Activated CD8-positive, alpha-beta memory T cell treated with anti-CD3 and anti-CD28 coated beads, Interleukin-2, amount 10 ng/mL, durations not matched to agents 7 days and 5 days (primary cell): ENCODE results near the gene SLC5A8. TPM values are rescaled to one million over a fixed set of nuclear protein-coding genes. Genes with fewer than 3 reads are reported as not detected.
"Not testable (repeated sequence)": the region's sequence is repeated elsewhere in the genome, so short reads cannot be mapped to it uniquely, and the experiment has no call there.

ENCODE experiments used
- ATAC-seq: fragments of 150-1000 bp; cut with Tn5 transposase; one replicate; pipeline ENCODE4 v1.10.0; 2021; ENCODE audit warnings: moderate library complexity
- CTCF ChIA-PET: fragments of 350-600 bp; sonication (Branson Sonifier 250); formaldehyde crosslinking; loops from one replicate; lab custom pipeline; 2021; ENCODE audit warnings: antibody characterized with exemption; lab: Charles Lee
- DNase-seq: peaks from one replicate; pipeline ENCODE4 v3.0.0-alpha.2; 2020
- H3K27ac Mint-ChIP-seq: one replicate; pipeline ENCODE4 v1.8.0; 2021; ENCODE audit warnings: mild to moderate bottlenecking, mixed read lengths
- H3K27me3 Mint-ChIP-seq: one replicate; pipeline ENCODE4 v1.8.0; 2021; ENCODE audit warnings: mixed read lengths
- H3K36me3 Mint-ChIP-seq: one replicate; pipeline ENCODE4 v1.8.0; 2021; ENCODE audit warnings: mild to moderate bottlenecking, mixed read lengths
- H3K4me1 Mint-ChIP-seq: one replicate; pipeline ENCODE4 v1.8.0; 2021; ENCODE audit warnings: mixed read lengths
- H3K4me3 Mint-ChIP-seq: one replicate; pipeline ENCODE4 v1.8.0; 2021; ENCODE audit warnings: mild to moderate bottlenecking, moderate library complexity, mixed read lengths
- H3K9me3 Mint-ChIP-seq: one replicate; pipeline ENCODE4 v1.8.0; 2022; ENCODE audit warnings: low read depth, mixed read lengths
- total RNA-seq, 2 experiments: library from RNA; stranded (reverse); gene quantifications; one replicate each; pipeline ENCODE4 v1.2.3, GENCODE V29; 2021

SLC5A8 gene
- total RNA-seq, 2 experiments from 2014 or later, result not detected

GRCh38 chr12:101207086-101207780, 2.8 kb downstream of the SLC5A8 start:
- CTCF ChIA-PET, result no interaction called here
- H3K36me3 Mint-ChIP-seq, result no peaks in the 10 kb centered on the region
- no peaks in the 10 kb centered on the region for H3K9me3 Mint-ChIP-seq
- H3K27ac Mint-ChIP-seq, result no peak overlapping the region
- H3K4me1 Mint-ChIP-seq, result no peaks in the 10 kb centered on the region
- H3K4me3 Mint-ChIP-seq, result no peak overlapping the region
- DNase-seq, result no peak
- ATAC-seq, result no peak
- H3K27me3 Mint-ChIP-seq, result peaks cover 31% of the 10 kb centered on the region

GRCh38 chr12:101204602-101205304, 5.3 kb downstream of the SLC5A8 start:
- CTCF ChIA-PET, result no interaction called here
- no peak for DNase-seq
- no peaks in the 10 kb centered on the region for H3K9me3 Mint-ChIP-seq
- ATAC-seq, result no peak
- H3K4me1 Mint-ChIP-seq, result no peaks in the 10 kb centered on the region
- H3K27ac Mint-ChIP-seq, result no peak overlapping the region
- no peak overlapping the region for H3K4me3 Mint-ChIP-seq
- no peaks in the 10 kb centered on the region for H3K36me3 Mint-ChIP-seq
- peaks cover 19% of the 10 kb centered on the region for H3K27me3 Mint-ChIP-seq

- CTCF ChIA-PET, result no interaction called here
- no peaks in the 10 kb centered on the region for H3K9me3 Mint-ChIP-seq
- H3K27ac Mint-ChIP-seq, result no peak overlapping the region
- peaks cover 9% of the 10 kb centered on the region for H3K27me3 Mint-ChIP-seq
- H3K4me1 Mint-ChIP-seq, result no peaks in the 10 kb centered on the region
- DNase-seq, result no peak
- no peak overlapping the region for H3K4me3 Mint-ChIP-seq
- no peak for ATAC-seq
- H3K36me3 Mint-ChIP-seq, result no peaks in the 10 kb centered on the region
These were observed 9.2 kb downstream of the SLC5A8 start for GRCh38 chr12:101200824-101201223.

GRCh38 chr12:101200145-101200544, 9.9 kb downstream of the SLC5A8 start:
- no peaks in the 10 kb centered on the region for H3K36me3 Mint-ChIP-seq
- CTCF ChIA-PET, result no interaction called here
- no peak for ATAC-seq
- DNase-seq, result no peak
- no peak overlapping the region for H3K4me3 Mint-ChIP-seq
- no peaks in the 10 kb centered on the region for H3K4me1 Mint-ChIP-seq
- peaks cover 9% of the 10 kb centered on the region for H3K27me3 Mint-ChIP-seq
- H3K27ac Mint-ChIP-seq, result no peak overlapping the region
- H3K9me3 Mint-ChIP-seq, result no peaks in the 10 kb centered on the region

GRCh38 chr12:101186291-101186690, 23.7 kb downstream of the SLC5A8 start:
- H3K4me1 Mint-ChIP-seq, result no peaks in the 10 kb centered on the region
- CTCF ChIA-PET, result no interaction called here
- ATAC-seq, result no peak
- no peak for DNase-seq
- H3K4me3 Mint-ChIP-seq, result no peak overlapping the region
- no peak overlapping the region for H3K27ac Mint-ChIP-seq
- H3K27me3 Mint-ChIP-seq, result no peaks in the 10 kb centered on the region
- no peaks in the 10 kb centered on the region for H3K9me3 Mint-ChIP-seq
- no peaks in the 10 kb centered on the region for H3K36me3 Mint-ChIP-seq

- CTCF ChIA-PET, result no interaction called here
- H3K36me3 Mint-ChIP-seq, result no peaks in the 10 kb centered on the region
- no peak overlapping the region for H3K27ac Mint-ChIP-seq
- no peaks in the 10 kb centered on the region for H3K4me1 Mint-ChIP-seq
- H3K9me3 Mint-ChIP-seq, result no peaks in the 10 kb centered on the region
- H3K27me3 Mint-ChIP-seq, result no peaks in the 10 kb centered on the region
- no peak for DNase-seq
- no peak overlapping the region for H3K4me3 Mint-ChIP-seq
- ATAC-seq, result no peak
These were observed 28.3 kb downstream of the SLC5A8 start for GRCh38 chr12:101181776-101182175.

GRCh38 chr12:101174541-101174940, 35.5 kb downstream of the SLC5A8 start:
- H3K27me3 Mint-ChIP-seq, result peaks cover 2% of the 10 kb centered on the region
- no peaks in the 10 kb centered on the region for H3K4me1 Mint-ChIP-seq
- H3K36me3 Mint-ChIP-seq, result no peaks in the 10 kb centered on the region
- CTCF ChIA-PET, result no interaction called here
- H3K9me3 Mint-ChIP-seq, result no peaks in the 10 kb centered on the region
- no peak for DNase-seq
- H3K4me3 Mint-ChIP-seq, result no peak overlapping the region
- H3K27ac Mint-ChIP-seq, result no peak overlapping the region
- no peak for ATAC-seq

- H3K9me3 Mint-ChIP-seq, result no peaks in the 10 kb centered on the region
- DNase-seq (no peak), ATAC-seq (no peak)
- CTCF ChIA-PET, result no interaction called here
- no peaks in the 10 kb centered on the region for H3K36me3 Mint-ChIP-seq
- H3K27me3 Mint-ChIP-seq, result peaks cover 2% of the 10 kb centered on the region
- H3K4me1 Mint-ChIP-seq, result no peaks in the 10 kb centered on the region
- H3K4me3 Mint-ChIP-seq, result no peak overlapping the region
- H3K27ac Mint-ChIP-seq, result no peak overlapping the region
These were observed 36.8 kb downstream of the SLC5A8 start for GRCh38 chr12:101173197-101173749.

GRCh38 chr12:101172316-101172715, 37.7 kb downstream of the SLC5A8 start:
- Mint-ChIP-seq H3K27ac (no peak overlapping the region), H3K4me3 (no peak overlapping the region), H3K36me3 (no peaks in the 10 kb centered on the region), H3K27me3 (peaks cover 2% of the 10 kb centered on the region), H3K9me3 (no peaks in the 10 kb centered on the region), H3K4me1 (no peaks in the 10 kb centered on the region)
- ATAC-seq (no peak), DNase-seq (no peak)
- CTCF ChIA-PET, result no interaction called here

GRCh38 chr12:101168001-101168400, 42.0 kb downstream of the SLC5A8 start:
- DNase-seq, result no peak
- no peaks in the 10 kb centered on the region for H3K4me1 Mint-ChIP-seq
- no peaks in the 10 kb centered on the region for H3K9me3 Mint-ChIP-seq
- no peak overlapping the region for H3K27ac Mint-ChIP-seq
- CTCF ChIA-PET, result no interaction called here
- no peak overlapping the region for H3K4me3 Mint-ChIP-seq
- no peaks in the 10 kb centered on the region for H3K27me3 Mint-ChIP-seq
- no peak for ATAC-seq
- H3K36me3 Mint-ChIP-seq, result no peaks in the 10 kb centered on the region

GRCh38 chr12:101166866-101167265, 43.2 kb downstream of the SLC5A8 start:
- H3K36me3 Mint-ChIP-seq, result no peaks in the 10 kb centered on the region
- H3K27ac Mint-ChIP-seq, result no peak overlapping the region
- H3K4me1 Mint-ChIP-seq, result no peaks in the 10 kb centered on the region
- CTCF ChIA-PET, result no interaction called here
- H3K9me3 Mint-ChIP-seq, result no peaks in the 10 kb centered on the region
- no peak overlapping the region for H3K4me3 Mint-ChIP-seq
- H3K27me3 Mint-ChIP-seq, result no peaks in the 10 kb centered on the region
- ATAC-seq (no peak), DNase-seq (no peak)

GRCh38 chr12:101165319-101165718, 44.7 kb downstream of the SLC5A8 start:
- Mint-ChIP-seq H3K4me3 (no peak overlapping the region), H3K9me3 (no peaks in the 10 kb centered on the region), H3K4me1 (no peaks in the 10 kb centered on the region), H3K27me3 (no peaks in the 10 kb centered on the region), H3K36me3 (no peaks in the 10 kb centered on the region), H3K27ac (no peak overlapping the region)
- DNase-seq (no peak), ATAC-seq (no peak)
- CTCF ChIA-PET, result no interaction called here

- CTCF ChIA-PET, H3K36me3 Mint-ChIP-seq, H3K9me3 Mint-ChIP-seq, H3K4me1 Mint-ChIP-seq, H3K4me3 Mint-ChIP-seq, H3K27ac Mint-ChIP-seq, ATAC-seq, DNase-seq, H3K27me3 Mint-ChIP-seq: not testable (repeated sequence)
These were observed 64.1 kb downstream of the SLC5A8 start for GRCh38 chr12:101145777-101146431.
